GM19099 (cell line): ENCODE measurements around the gene NNMT.

Experiments used
- POLR2A ChIP-seq: IDR thresholded peaks from 3 replicates; pipeline ENCODE4 v1.6.1; 2011; ENCODE audit warnings: low read depth; ENCODE audit not compliant: insufficient read length; ENCODE audit errors: extremely low read depth

The NNMT gene

DNA sequence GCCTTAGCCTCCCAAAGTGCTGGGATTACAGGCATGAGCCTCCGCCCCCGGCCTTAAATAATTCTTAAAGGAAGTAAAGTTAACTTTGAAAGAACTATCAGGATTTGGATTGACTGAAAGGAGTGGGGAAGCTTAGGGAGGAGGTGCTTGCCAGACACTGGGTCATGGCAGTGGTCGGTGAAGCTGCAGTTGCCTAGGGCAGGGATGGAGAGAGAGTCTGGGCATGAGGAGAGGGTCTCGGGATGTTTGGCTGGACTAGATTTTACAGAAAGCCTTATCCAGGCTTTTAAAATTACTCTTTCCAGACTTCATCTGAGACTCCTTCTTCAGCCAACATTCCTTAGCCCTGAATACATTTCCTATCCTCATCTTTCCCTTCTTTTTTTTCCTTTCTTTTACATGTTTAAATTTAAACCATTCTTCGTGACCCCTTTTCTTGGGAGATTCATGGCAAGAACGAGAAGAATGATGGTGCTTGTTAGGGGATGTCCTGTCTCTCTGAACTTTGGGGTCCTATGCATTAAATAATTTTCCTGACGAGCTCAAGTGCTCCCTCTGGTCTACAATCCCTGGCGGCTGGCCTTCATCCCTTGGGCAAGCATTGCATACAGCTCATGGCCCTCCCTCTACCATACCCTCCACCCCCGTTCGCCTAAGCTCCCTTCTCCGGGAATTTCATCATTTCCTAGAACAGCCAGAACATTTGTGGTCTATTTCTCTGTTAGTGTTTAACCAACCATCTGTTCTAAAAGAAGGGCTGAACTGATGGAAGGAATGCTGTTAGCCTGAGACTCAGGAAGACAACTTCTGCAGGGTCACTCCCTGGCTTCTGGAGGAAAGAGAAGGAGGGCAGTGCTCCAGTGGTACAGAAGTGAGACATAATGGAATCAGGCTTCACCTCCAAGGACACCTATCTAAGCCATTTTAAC, at the start of gene NNMT:
Gene NNMT (plus strand): TSS at position 724 of the 929 bp plus-strand sequence. CDS start 158 bp downstream, at position 882.
- no peak for TF ChIP-seq POLR2A

GRCh38 chr11:114247070-114247789, 49.0 kb upstream of the NNMT start:
- no peak for TF ChIP-seq POLR2A

DNA sequence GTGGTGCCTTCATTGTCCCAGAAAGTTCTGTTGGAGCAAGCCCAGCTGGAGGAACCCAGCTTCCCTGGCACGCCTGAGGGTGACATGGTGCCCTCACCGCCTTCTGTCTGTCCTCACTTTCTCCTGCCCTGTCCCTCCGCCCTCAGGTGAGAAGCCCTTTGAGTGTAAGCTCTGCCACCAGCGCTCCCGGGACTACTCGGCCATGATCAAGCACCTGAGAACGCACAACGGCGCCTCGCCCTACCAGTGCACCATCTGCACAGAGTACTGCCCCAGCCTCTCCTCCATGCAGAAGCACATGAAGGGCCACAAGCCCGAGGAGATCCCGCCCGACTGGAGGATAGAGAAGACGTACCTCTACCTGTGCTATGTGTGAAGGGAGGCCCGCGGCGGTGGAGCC, 46.0 kb upstream of the NNMT start:
- TF ChIP-seq POLR2A: no peak

GRCh38 chr11:114250993-114251814, 45.0 kb upstream of the NNMT start:
- TF ChIP-seq POLR2A: no peak

DNA sequence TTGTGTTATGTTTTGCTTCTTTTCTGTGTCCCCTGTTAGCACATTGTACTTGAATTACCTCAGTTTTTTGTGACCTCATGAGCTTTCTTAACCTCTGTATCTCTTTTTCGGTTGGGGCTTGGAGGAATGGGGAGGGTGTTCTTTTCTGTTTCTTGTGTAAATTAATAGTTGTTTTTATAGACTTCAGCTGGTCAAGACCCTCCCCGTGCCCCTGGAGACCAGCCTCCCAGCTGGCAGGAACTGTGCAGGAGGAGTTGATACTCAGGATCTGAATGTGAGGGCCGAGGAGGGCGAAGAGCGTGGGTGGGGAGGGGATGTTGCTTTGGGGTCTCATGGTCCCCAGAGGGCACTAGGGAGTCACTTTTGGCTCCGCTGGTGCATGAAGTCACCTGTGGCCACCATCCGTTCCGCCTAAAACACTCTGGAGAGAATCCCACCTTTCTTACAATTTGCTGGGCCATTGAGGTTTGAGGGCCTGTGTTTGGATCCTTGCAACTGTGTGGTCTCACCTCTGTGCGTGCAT, 44.3 kb upstream of the NNMT start:
- no peak for TF ChIP-seq POLR2A

- TF ChIP-seq POLR2A: no peak
Measured at GRCh38 chr11:114252767-114253166, 43.4 kb upstream of the NNMT start.

DNA sequence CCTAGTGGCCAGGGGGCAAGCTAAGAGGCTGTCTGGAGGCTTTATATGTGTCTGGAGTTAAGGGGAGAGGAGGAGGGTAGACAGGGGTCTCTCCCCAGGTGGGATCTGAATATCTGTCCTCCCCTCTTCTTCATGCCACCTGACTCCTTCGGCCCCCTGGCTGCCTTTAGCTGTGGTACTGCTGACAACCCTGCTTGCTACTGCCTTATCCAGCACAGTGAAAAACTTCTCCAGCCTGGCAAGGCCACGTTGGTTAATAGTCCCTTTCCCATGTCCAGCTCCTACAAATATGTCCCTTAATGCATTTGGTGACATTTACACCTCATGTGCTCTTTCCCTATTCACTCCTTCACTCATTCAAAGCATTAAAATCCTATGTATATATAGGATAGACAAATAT, 42.4 kb upstream of the NNMT start:
- TF ChIP-seq POLR2A: no peak

- TF ChIP-seq POLR2A: no peak
Measured at GRCh38 chr11:114254571-114255146, 41.5 kb upstream of the NNMT start.

DNA sequence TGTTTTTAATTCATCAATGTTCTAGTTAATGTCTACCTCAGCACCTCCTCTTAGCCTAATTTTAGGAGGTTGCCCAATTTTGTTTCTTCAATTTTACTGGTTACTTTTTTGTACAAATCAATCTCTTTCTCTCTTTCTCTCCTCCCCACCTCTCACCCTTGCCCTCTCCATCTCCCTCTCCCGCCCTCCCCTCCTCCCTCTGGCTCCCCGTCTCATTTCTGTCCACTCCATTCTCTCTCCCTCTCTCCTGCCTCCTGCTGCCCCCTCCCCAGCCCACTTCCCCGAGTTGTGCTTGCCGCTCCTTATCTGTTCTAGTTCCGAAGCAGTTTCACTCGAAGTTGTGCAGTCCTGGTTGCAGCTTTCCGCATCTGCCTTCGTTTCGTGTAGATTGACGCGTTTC, 40.9 kb upstream of the NNMT start:
- no peak for TF ChIP-seq POLR2A

DNA sequence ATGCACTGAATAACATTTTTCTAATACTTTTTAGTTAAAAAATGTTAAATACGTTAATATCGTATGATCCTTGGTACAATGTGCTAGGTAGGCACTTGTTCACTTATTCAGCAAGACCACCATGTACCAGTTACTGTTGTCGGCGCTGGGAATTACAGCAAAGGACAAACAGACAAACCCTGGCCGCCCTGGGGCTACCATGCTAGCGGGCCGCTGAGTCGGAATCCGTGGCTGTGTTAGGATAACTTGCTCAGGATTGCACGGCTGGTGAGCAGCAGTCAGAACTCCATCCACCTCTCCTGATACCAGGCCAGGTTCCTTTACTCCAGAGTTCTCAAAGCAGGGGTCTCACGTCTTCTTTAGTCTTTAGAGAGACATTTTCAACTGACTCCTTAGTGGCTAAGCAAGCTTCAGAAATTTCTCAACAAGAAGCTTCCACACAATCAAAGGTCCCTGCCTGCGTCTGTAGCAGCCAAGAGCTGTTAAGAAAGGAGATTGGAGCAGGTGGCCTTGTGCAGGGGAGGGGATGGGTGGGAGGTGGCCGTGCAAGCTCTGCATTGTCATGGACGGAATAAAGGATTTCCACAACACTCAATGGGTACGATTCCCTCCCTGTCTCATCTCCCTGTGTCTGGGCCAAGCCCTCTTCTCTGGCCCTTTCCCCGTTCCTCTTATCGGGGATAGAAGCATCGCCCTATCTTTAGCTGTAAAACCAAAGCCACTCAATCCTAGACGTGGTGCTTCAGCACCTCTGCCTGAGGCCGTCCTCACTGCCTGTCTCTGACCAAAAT, 39.8 kb upstream of the NNMT start:
- TF ChIP-seq POLR2A: no peak

DNA sequence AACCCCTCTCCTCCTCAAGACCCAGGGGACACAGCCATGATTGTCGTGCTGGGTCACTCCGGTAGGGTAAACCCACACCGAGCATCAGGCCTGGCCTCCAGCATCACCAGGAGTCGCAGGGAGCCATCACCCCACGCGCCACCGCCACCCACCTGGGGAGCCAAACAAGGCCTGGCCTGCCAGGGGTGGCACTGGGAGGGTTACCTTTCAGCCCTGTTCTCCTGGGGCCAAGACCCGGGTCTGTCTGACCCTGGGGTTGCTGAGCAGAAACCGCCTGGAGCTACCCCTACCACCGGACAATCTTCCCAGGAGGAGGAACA, 39.3 kb upstream of the NNMT start:
- no peak for TF ChIP-seq POLR2A

DNA sequence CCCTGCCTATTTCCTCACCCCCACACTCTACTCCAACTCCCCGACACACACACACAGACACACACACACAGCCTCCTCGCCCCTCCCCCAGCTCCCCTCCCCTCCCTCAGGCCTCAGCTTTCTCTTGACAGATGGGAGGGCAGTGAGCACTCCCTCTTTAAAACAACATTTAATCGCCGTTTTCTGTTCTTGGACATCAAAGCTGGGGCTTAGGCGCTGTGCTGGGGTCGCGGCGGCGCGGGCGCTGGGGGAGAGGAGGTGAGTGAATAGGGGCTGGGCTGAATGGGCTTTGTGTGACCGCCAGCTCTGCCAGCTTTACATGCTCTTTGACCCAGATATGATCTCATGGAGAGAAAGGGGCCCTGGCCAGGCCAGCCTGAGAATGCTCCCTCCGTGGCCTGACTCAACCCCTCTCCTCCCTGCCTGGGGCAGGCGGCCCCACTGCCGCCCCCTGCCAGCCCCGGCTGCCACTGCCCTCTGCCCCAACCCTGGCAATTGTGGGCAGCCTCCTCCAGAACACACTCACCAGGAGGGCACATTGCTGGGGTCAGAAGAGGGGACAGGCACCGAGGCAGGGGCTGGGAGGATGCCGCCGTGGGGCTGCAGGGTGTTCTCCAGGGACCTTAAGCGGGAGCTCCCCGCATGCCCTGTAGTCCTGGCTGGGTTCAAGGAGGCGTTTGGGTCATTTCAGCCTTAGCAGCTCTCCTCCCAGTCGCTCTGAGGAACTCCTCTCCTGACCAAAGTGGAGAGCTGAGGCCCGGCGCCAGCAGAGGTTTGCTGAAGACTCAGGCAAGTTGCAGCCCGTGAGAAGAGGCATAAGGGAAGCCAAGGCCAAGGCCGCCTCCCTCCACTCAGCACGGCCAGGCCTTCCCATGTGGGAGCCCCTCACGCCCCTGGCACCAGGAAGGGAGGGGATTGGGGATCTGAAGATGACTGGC, 38.3 kb upstream of the NNMT start:
- TF ChIP-seq POLR2A: no peak

DNA sequence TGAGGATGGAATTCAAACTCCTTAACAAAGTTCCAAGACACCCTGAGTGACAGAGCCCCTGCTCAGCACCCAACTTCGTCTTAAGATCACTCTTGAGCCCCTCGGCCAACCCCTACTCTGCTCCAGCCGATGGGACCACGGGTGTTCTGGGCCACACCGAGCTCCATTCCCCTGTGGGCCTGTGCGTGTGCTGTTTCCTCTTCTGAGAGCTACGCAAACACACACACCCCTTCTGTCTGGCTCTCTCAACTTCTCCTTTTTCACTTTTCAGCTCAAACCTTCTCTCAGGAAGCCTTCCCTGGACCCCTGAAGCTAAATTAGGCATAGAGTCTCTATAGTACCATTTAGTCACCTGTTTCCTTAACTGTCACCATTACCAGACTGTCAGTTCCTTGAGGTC, 37.5 kb upstream of the NNMT start:
- TF ChIP-seq POLR2A: no peak
